ENCODE data around the gene NUP54.

NUP54 gene

DNA sequence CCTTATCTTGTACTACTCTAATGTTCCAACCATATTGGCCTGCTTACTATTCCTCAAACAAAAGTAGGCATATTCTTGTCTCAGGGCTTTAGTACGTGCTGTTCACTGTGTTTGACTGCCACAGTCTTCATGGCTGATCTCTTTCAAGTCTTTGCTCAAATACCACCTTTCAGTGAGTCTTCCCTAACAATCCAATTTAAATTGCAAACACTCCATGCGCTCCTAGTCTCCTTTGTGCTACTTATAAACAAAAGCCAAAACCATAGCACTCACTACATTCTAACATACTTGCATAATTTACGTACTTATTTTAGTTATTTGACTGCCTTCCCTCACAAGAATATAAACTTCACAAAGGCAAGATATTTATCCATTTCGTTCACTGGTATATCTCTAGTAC, 75.4 kb downstream of the NUP54 start:
- TF ChIP-seq TAF1 (IDR thresholded peaks at IDR 0.05; ENCODE audit: borderline replicate concordance, insufficient read depth, low read length) (no peak), POLR2AphosphoS5 (IDR thresholded peaks at IDR 0.05; ENCODE audit: low read depth, low read length) (no peak), FOXP2 (optimal IDR thresholded peaks at IDR 0.05; ENCODE audit: borderline replicate concordance, extremely low read depth, extremely low read length, insufficient read depth) (no peak), SIN3A (IDR thresholded peaks at IDR 0.05; ENCODE audit: borderline replicate concordance, insufficient read depth, low read length) (no peak)

DNA sequence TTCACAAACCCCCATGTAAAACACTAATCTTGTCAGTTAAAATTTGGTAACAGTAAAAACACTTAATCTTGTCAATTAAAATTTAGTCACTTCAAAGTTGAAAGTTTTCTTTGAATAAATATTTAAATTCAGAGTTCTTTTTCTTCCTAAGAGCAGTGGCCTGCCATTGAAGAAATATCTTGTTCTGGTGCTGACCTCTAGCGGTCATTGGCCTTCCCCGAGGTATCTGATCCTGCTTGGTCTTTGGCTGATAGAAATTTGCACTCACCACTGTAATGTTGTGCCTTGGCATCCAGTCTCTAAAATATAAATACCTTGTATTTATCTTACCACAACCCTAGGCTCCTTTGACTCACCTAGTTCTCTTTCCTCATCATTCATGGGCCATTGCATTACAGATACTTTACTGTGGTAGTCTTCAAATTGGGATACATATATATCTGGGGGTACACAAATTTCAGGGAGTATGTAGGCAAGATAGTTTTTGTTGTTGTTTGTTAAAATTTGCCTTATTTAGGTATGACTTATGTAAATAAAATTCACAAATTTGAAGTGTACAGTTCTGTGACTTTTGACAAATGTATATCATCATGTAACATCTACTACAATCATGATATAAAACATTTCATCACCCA, 80.4 kb downstream of the NUP54 start:
- TF ChIP-seq REST (IDR thresholded peaks at IDR 0.05; ENCODE audit: insufficient read depth in 1 of 2, low read depth in 2 of 2, low read length in 2 of 2) (no peak), SIN3A (IDR thresholded peaks at IDR 0.05; ENCODE audit: borderline replicate concordance, insufficient read depth, low read length) (no peak), POLR2AphosphoS5 (IDR thresholded peaks at IDR 0.05; ENCODE audit: low read depth, low read length) (no peak), FOXP2 (optimal IDR thresholded peaks at IDR 0.05; ENCODE audit: borderline replicate concordance, extremely low read depth, extremely low read length, insufficient read depth) (no peak), TAF1 (IDR thresholded peaks at IDR 0.05; ENCODE audit: borderline replicate concordance, insufficient read depth, low read length) (no peak)

DNA sequence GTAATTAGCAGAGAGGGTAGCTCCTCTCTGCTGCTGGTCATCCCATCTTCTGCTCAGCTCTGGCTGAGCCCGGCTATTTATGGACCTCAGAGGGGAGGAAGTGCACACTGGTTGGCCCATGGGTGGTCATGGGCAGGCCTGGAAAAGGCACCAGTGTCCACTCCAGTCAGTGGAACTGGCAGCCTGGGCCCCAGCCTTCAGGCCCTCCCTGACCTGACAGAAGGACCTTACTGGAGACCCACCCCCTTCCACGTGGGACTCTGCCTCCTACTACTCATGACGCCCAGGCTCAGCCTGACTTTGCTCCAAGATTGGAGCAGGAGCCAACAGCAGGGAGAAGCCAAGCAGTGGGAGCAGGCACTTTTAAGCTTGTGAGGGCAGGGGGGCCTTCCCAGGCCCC, 81.7 kb downstream of the NUP54 start:
- TF ChIP-seq POLR2AphosphoS5 (IDR thresholded peaks at IDR 0.05; ENCODE audit: low read depth, low read length) (no peak), TAF1 (IDR thresholded peaks at IDR 0.05; ENCODE audit: borderline replicate concordance, insufficient read depth, low read length) (no peak)
